BLaER1 (cell line): ENCODE measurements around the gene MBD2.
"Not testable (repeated sequence)": the region's sequence is repeated elsewhere in the genome, so short reads cannot be mapped to it uniquely, and the experiment has no call there.

ENCODE experiments used
- H3K27ac ChIP-seq: shearing (Covaris generic); formaldehyde crosslinking; 2 replicates; pipeline ENCODE4 v1.8.1; 2022
- H3K27me3 ChIP-seq: shearing (Covaris generic); formaldehyde crosslinking; 2 replicates; pipeline ENCODE4 v1.8.1; 2022
- H3K36me3 ChIP-seq: shearing (Covaris generic); formaldehyde crosslinking; 2 replicates; pipeline ENCODE4 v1.8.1; 2022
- H3K4me1 ChIP-seq: shearing (Covaris generic); formaldehyde crosslinking; 2 replicates; pipeline ENCODE4 v1.8.1; 2022
- H3K4me2 ChIP-seq: shearing (Covaris generic); formaldehyde crosslinking; 2 replicates; pipeline ENCODE4 v1.8.1; 2022
- H3K4me3 ChIP-seq: shearing (Covaris generic); formaldehyde crosslinking; 2 replicates; pipeline ENCODE4 v1.8.1; 2022
- H3K9ac ChIP-seq: shearing (Covaris generic); formaldehyde crosslinking; 2 replicates; pipeline ENCODE4 v1.8.1; 2022
- H3K9me3 ChIP-seq: shearing (Covaris generic); formaldehyde crosslinking; 2 replicates; pipeline ENCODE4 v1.8.1; 2022
- H4K20me1 ChIP-seq: shearing (Covaris generic); formaldehyde crosslinking; 2 replicates; pipeline ENCODE4 v1.8.1; 2022
- Cebpa-rat ChIP-seq: shearing (Covaris generic); IDR thresholded peaks from 2 replicates; pipeline ENCODE4 v1.8.1; 2022

Gene MBD2

DNA sequence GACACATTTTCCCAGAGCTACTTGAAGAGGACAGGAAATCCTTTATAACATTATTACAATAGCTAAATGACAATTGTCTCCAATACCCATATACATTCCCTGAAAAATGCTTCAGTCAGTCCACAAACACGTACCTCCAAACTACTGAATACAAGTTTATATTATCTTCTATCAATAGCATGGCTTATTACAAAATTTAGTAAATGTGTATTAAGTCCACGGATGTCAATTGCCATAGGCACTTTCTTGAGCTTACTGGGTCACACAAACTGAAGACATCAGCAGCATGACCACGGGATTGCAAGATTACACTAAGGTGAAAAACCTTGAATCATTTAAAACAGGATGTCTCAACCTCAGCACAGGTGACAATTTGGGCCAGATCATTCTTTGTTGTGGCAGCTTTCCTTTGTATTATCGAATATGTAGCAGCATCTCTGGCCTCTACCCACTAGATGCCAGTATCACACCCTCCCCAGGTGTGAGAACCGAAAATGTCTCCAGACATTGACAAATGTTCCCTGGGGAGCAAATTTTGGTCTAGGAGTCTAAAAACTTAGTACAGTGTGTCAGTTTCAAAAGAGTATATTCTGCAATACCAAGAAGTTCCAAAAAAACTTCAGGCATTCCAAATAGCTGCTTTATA lies 1.4 kb downstream of the MBD2 start:
- no peaks in the 10 kb centered on the region for H3K27me3 ChIP-seq
- peak overlapping the region; percentile 85 for H3K9ac ChIP-seq
- H3K4me1 ChIP-seq = peaks cover 58% of the 10 kb centered on the region
- no peaks in the 10 kb centered on the region for H3K9me3 ChIP-seq
- peak overlapping the region; percentile 83 for H3K4me3 ChIP-seq
- peaks cover 7% of the 10 kb centered on the region; the same call in 1 of the 2 replicates for H3K36me3 ChIP-seq
- TF ChIP-seq Cebpa-rat = no peak
- H3K4me2 ChIP-seq = peak overlapping the region; percentile 93
- H3K27ac ChIP-seq = peak overlapping the region; percentile 91; the same call in 1 of the 2 replicates
- peaks cover 57% of the 10 kb centered on the region for H4K20me1 ChIP-seq

DNA sequence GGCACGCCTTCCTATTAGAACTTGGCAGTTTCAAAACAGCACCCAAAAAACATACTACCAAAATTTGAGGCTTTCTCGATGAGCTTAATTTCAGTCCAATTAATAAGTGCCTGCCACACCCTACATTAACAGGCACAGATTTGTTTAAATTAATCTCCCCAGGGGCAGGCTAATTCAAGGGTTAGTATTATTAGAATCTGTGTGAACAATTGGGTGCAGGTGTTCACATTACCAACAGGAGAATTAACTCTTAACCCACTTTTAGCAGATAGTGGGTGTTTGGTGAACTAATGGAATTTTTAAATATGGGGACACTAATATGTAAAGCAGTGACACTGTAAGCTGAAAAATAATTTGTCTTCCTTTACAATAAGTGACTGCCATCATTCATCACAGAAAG lies 4.1 kb downstream of the MBD2 start:
- H3K4me3 ChIP-seq = no peak overlapping the region
- TF ChIP-seq Cebpa-rat = no peak
- no peak overlapping the region for H3K27ac ChIP-seq
- peaks cover 15% of the 10 kb centered on the region for H3K36me3 ChIP-seq
- H3K9ac ChIP-seq = no peak overlapping the region
- no peaks in the 10 kb centered on the region for H3K27me3 ChIP-seq
- peaks cover 73% of the 10 kb centered on the region for H3K4me1 ChIP-seq
- H3K9me3 ChIP-seq = peaks cover 8% of the 10 kb centered on the region; the same call in 1 of the 2 replicates
- H4K20me1 ChIP-seq = peaks cover 73% of the 10 kb centered on the region
- H3K4me2 ChIP-seq = peak overlapping the region; percentile 27

DNA sequence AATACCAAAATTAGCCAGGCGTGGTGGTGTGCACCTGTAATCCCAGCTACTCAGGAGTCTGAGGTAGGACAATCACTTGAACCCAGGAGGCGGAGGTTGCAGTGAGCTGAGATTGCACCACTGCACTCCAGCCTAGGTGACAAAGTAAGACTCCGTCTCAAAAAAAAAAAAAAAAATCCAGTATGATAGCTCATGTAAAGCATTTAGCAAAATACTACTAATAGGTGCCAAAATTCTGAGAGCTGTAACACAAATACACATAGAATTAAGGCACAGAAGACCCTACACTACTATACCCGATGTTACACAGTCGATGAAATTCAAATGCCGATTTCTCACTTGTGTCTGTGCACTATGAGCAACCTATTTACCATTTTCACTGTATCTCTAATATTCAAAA lies 5.7 kb downstream of the MBD2 start:
- H3K4me1 ChIP-seq = peaks cover 70% of the 10 kb centered on the region
- H3K27me3 ChIP-seq, H3K4me3 ChIP-seq, H3K9ac ChIP-seq, H3K27ac ChIP-seq: not testable (repeated sequence)
- H3K36me3 ChIP-seq = peaks cover 23% of the 10 kb centered on the region
- H3K9me3 ChIP-seq = peaks cover 16% of the 10 kb centered on the region; the same call in 1 of the 2 replicates
- H4K20me1 ChIP-seq = peaks cover 89% of the 10 kb centered on the region
- H3K4me2 ChIP-seq = peak overlapping the region; percentile 58

DNA sequence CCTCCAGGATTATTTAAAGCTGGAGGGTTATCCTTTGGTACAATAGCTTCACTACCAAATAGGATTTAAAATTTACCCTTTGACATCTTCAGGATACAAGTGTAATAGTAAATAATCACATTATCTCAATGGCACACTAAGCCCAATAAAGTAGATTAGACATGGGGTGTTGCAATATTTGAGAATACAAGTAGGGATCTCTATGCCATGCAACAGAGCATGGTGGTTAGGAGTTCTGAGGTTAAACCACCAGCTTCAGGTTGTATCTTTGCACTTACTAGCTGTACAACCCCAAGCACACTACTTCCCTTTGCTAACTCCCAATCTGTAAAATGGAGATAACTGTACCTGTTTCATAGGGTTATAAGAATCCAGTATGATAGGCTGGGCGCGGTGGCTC lies 6.2 kb downstream of the MBD2 start:
- Histone ChIP-seq H3K9ac (no peak overlapping the region), H3K4me1 (peaks cover 66% of the 10 kb centered on the region), H4K20me1 (peaks cover 89% of the 10 kb centered on the region), H3K4me3 (no peak overlapping the region), H3K27me3 (no peaks in the 10 kb centered on the region), H3K36me3 (peaks cover 26% of the 10 kb centered on the region), H3K27ac (no peak overlapping the region), H3K4me2 (peak overlapping the region; percentile 58), H3K9me3 (peaks cover 18% of the 10 kb centered on the region; the same call in 1 of the 2 replicates)
- no peak for TF ChIP-seq Cebpa-rat

DNA sequence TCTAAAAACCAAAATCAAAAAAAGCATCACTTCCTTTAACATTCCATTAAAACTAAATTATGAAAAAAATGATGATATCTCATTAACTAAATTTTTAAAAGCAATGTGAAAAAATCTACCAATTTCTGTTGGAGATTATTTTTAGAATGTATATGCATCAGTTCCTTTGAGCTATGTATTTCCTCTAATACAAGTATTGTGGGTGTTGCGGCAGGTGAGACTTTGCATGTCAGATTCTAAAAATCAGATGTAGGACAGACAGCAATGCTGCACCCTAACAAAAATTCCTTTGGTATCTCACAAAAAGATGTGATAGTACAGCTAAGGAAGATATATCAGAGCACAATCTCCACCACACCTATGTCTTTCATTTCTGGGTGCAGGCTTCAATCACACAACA lies 6.8 kb downstream of the MBD2 start:
- H3K36me3 ChIP-seq = peaks cover 29% of the 10 kb centered on the region
- no peaks in the 10 kb centered on the region for H3K27me3 ChIP-seq
- no peak for TF ChIP-seq Cebpa-rat
- H3K9me3 ChIP-seq = peaks cover 21% of the 10 kb centered on the region; the same call in 1 of the 2 replicates
- no peak overlapping the region for H3K27ac ChIP-seq
- H3K4me1 ChIP-seq = peaks cover 60% of the 10 kb centered on the region
- H4K20me1 ChIP-seq = peaks cover 87% of the 10 kb centered on the region
- no peak overlapping the region for H3K9ac ChIP-seq
- H3K4me2 ChIP-seq = peak overlapping the region; percentile 58
- no peak overlapping the region for H3K4me3 ChIP-seq

DNA sequence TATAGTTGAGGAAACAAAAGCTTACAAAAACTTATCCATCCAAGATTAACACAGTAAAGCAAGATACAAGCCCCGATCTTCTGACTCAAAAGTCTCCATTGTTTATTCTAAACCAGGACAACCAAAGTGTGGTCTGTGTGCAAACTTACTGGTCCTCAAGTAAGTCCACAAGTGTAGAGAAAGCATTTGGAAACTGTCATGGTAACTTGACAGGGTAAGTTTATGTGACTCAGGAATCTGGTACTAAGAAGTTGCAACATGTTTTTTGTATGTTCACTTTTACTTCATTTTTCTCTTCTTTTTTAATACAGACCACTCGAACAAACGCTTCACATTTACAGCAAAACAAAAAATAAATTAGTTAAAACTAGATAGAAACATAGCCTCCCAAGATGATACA lies 9.4 kb downstream of the MBD2 start:
- peaks cover 33% of the 10 kb centered on the region for H3K36me3 ChIP-seq
- H3K27ac ChIP-seq = no peak overlapping the region
- TF ChIP-seq Cebpa-rat = no peak
- no peak overlapping the region for H3K9ac ChIP-seq
- H3K4me2 ChIP-seq = no peak overlapping the region
- peaks cover 35% of the 10 kb centered on the region for H3K4me1 ChIP-seq
- no peak overlapping the region for H3K4me3 ChIP-seq
- H3K9me3 ChIP-seq = peaks cover 21% of the 10 kb centered on the region; the same call in 1 of the 2 replicates
- H4K20me1 ChIP-seq = peaks cover 86% of the 10 kb centered on the region
- no peaks in the 10 kb centered on the region for H3K27me3 ChIP-seq

DNA sequence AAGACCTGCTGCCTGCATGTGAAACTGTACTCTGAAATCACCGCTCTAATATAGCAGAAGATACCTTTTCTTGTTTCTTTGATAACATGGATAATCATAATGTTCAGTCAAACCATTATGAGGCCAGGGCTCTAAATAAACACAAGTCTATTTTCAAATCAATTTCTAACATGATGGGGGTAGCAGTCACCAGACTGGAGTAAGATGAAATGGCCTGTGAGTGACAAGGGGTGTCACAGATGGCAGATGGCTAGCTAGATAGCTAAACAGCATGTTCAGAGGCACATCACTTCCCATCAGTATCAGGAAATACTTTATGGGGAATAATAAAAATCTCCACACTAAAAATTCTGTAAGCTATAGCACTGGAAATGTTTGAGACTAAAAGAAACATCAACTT lies 14.0 kb downstream of the MBD2 start:
- no peak overlapping the region for H3K4me2 ChIP-seq
- H3K9ac ChIP-seq = no peak overlapping the region
- H3K9me3 ChIP-seq = peaks cover 18% of the 10 kb centered on the region; the same call in 1 of the 2 replicates
- H3K27me3 ChIP-seq = no peaks in the 10 kb centered on the region
- peaks cover 9% of the 10 kb centered on the region; the same call in 1 of the 2 replicates for H3K4me1 ChIP-seq
- peaks cover 36% of the 10 kb centered on the region for H3K36me3 ChIP-seq
- TF ChIP-seq Cebpa-rat = no peak
- no peak overlapping the region for H3K4me3 ChIP-seq
- H4K20me1 ChIP-seq = peaks cover 96% of the 10 kb centered on the region
- H3K27ac ChIP-seq = no peak overlapping the region

DNA sequence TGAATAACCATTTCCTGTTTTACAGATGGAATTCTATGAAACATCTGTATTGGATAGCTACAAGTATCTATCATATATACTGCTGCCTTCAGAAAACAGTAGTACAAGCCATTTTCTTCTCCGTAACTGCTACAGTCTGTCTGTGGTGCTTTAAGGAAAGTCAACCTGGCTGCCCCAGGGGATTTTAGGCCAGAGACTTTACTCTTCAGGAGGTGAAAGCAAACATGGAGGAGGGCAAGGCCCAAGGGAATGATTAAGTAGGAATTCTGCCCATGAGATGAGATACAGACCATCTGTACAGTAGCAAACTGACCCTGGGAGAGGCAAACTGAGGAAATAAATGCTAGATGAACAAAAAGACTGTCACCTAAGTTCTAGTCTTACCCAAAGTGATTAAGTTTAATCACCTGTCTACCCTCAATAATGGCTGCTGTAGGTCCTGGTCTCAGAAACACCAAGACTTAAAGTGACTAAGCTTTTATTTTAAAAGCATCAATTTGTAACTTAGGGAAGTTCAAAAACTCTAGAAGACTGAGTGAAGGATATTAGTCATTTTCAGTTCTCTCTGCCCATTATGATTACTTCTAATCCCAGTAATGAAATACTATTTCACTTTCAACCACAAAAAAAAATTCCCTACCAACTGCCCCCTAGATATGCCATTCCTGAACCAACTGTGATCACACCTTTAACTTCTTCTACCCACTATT lies 14.8 kb downstream of the MBD2 start:
- no peak overlapping the region for H3K4me2 ChIP-seq
- H3K4me3 ChIP-seq = no peak overlapping the region
- H4K20me1 ChIP-seq = peaks cover 96% of the 10 kb centered on the region
- peaks cover 35% of the 10 kb centered on the region for H3K36me3 ChIP-seq
- TF ChIP-seq Cebpa-rat = no peak
- H3K27ac ChIP-seq = no peak overlapping the region
- H3K27me3 ChIP-seq = no peaks in the 10 kb centered on the region
- peaks cover 11% of the 10 kb centered on the region; the same call in 1 of the 2 replicates for H3K9me3 ChIP-seq
- H3K4me1 ChIP-seq = peaks cover 15% of the 10 kb centered on the region
- no peak overlapping the region for H3K9ac ChIP-seq

DNA sequence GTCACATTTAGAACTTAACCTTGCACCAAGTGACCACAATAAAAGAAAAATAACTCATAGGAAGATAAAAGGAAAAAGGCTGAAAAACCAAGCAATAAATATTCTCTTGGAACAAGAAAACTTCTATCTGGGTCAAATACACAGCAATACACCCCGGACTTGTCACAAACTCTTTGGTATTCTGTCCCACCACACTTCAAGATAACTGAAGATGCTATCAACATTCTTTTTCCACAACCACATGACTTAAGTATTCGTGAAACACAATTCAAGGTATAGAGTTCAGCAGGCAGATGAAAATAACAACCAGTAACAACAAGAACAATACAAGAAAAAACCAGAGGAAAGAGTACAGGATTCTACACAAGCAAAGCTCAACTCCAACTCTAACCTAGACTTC lies 18.0 kb downstream of the MBD2 start:
- peaks cover 9% of the 10 kb centered on the region for H3K9me3 ChIP-seq
- H3K36me3 ChIP-seq = peaks cover 49% of the 10 kb centered on the region
- peaks cover 27% of the 10 kb centered on the region for H3K4me1 ChIP-seq
- 0 out of 2 replicates have a peak overlapping the region, but pooled peaks have one; percentile 14 for H3K4me2 ChIP-seq
- H3K27me3 ChIP-seq = no peaks in the 10 kb centered on the region
- no peak for TF ChIP-seq Cebpa-rat
- H3K4me3 ChIP-seq = no peak overlapping the region
- H3K9ac ChIP-seq = no peak overlapping the region
- H3K27ac ChIP-seq = no peak overlapping the region
- peaks cover 88% of the 10 kb centered on the region for H4K20me1 ChIP-seq

DNA sequence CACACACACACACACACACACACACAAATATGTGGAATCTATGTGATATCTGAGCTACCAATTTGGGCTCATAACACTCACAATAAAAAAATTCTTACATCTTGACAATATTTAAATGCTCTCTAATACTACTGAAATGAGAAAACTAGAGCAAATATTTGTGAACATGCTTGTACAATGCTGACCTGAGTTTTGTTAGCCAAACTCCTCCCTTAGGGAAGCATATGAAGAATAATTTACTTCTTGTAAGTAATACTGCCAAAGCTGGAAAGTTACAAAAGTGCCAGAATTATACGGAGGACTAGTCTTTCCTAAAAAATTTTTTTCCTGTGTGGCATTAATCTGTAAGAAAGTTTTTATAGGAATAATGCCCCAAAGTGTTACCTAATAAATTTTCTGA lies 18.5 kb downstream of the MBD2 start:
- Histone ChIP-seq H3K4me3 (no peak overlapping the region), H3K36me3 (peaks cover 52% of the 10 kb centered on the region), H3K27ac (no peak overlapping the region), H3K9ac (no peak overlapping the region), H3K27me3 (no peaks in the 10 kb centered on the region), H4K20me1 (peaks cover 83% of the 10 kb centered on the region), H3K4me1 (peaks cover 27% of the 10 kb centered on the region), H3K4me2 (no peak overlapping the region), H3K9me3 (peaks cover 9% of the 10 kb centered on the region)
- TF ChIP-seq Cebpa-rat = no peak

DNA sequence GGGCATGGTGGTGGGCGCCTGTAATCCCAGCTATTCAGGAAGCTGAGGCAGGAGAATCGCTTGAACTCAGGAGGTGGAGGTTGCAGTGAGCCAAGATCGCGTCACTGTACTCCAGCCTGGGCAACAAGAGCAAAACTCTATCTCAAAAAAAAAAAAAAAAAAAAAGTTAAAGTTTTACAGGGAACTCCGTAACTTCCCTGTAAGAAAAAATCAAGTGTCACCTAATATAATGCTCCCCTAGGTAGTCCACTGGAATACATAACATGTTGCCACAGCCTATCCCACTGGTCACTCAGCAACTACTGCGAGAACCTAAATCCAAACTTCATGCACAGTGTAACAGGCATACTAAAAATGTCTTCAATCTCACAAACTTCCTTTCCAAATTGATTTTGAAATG lies 19.0 kb downstream of the MBD2 start:
- H3K4me3 ChIP-seq, H3K27me3 ChIP-seq, H3K27ac ChIP-seq, H3K4me2 ChIP-seq, H3K9ac ChIP-seq, H3K9me3 ChIP-seq: not testable (repeated sequence)
- Histone ChIP-seq H3K36me3 (peaks cover 57% of the 10 kb centered on the region), H3K4me1 (peaks cover 27% of the 10 kb centered on the region), H4K20me1 (peaks cover 79% of the 10 kb centered on the region)
